Measurements from ENCODE around the gene RXRG. TPM values are rescaled to one million over a fixed set of nuclear protein-coding genes. Genes with fewer than 3 reads are reported as not detected.
A peak's percentile ranks its signal among the peaks of the same experiment; 100 is the strongest.
"Not testable (repeated sequence)": the region's sequence is repeated elsewhere in the genome, so short reads cannot be mapped to it uniquely, and the experiment has no call there.

RXRG gene
- total RNA-seq, result 0.08 TPM in 1 of 2 replicates, not detected in the other
- 0.19 TPM for polyA plus RNA-seq (2012)

DNA sequence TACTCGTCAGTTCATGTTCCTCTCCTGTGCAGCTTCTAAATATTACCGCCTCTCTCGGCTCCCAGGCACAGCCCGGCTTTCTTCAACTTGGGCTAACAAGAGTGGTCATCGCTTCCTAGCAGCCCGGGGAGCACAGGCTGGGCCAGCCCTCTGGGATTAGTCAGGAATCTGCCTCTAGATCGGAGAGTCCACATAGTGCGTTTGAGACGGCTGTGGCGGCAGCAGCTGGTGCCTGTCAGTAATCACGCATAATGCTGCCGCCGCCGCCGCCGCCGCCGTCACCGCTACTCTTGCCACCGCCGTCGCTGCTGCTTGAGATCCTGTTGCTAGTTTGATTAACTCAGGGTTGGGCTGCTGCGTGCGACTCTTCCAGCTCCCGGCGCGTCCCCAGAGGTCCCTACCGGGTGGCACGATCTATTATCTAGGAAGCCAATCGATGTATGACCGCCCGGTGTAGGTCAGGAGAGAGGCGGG is at the start of gene RXRG:
Gene RXRG, minus strand, starts transcription at position 230 of the 474 bp plus-strand sequence. CDS start 233 bp downstream, outside the sequence.
- DNase-seq (ENCODE audit: low read depth), result peak; percentile 80

GRCh38 chr1:165492845-165493373 is 48.0 kb upstream of the RXRG start:
- DNase-seq (ENCODE audit: low read depth), result no peak

- no peak for DNase-seq (ENCODE audit: low read depth)
These were observed 45.2 kb upstream of the RXRG start for GRCh38 chr1:165490175-165490574.

DNA sequence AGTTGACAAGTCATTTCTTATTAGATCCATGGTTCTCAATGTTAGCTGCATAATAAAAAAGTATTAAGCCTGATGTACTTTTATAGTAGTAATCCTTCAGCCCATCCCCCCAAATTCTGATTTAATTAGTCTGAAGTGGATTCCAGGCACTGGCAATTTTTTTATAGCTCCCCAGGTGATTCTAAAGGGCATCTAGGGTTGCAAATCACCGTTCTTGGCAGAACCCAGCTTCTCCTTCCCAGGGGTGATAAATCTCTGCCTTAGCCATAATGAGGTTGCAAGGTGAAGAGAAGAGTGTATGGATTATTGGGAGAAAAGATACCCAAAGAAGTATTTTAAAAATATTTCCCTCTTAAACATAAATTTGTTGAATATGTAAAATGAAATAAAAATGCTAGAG is 43.0 kb upstream of the RXRG start:
- no peak for DNase-seq (ENCODE audit: low read depth)

DNA sequence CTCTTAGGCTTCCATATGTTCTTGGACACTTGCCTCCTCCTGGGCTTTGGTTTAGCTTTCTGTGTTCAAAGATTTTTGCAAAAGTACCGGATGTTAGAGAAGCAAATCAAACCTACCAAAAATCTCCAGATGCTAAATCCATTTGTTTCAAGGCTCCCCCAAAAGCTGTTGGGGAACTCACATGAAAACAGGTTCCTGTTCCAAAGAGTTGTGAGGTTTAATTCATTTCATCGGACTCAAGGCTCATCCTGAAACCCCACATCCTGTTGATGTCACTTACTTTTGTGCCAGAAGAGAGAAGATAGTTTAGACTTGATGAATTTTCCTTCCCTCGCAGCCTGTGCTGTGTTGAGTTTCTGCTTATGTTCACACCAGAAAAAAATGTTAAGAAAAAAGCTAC is 41.7 kb upstream of the RXRG start:
- DNase-seq (ENCODE audit: low read depth), result no peak

DNA sequence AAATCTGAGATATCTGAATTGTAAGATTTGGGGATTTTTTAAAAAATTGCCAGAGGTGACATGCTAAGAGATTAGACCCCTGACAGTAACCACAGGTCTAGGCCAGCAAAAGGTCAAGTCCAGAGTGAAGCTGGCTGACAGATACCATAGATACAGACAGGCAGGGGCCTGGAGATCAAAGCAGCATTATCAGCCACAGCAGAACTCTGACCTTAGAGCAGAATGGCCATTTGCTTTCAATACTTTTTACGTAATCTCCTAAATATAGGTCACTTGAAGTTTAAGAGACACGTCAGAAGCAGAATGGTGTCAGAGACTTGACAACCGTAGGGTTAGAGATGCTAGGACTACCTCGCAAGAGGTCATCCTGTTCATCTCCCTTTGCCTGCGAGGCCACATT is 40.8 kb upstream of the RXRG start:
- DNase-seq (ENCODE audit: low read depth), result no peak

DNA sequence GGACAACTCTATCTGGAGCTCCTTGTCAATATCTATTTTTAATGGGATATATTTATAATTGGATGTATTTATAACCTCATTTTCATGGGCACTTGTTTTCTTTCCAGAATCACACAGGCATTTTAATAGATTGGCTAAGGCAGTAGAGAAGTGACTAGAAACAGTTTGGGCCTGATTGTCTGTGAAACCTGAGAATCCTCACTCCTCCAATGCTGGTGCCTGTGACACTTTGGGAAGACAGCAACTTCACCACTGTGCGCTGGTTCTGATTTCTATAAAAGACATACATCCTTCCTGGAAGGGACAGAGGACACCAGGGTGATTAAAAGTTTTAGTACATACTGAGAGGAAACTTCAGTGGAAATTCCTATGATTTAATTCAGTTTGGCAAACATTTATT is 39.6 kb upstream of the RXRG start:
- no peak for DNase-seq (ENCODE audit: low read depth)

DNA sequence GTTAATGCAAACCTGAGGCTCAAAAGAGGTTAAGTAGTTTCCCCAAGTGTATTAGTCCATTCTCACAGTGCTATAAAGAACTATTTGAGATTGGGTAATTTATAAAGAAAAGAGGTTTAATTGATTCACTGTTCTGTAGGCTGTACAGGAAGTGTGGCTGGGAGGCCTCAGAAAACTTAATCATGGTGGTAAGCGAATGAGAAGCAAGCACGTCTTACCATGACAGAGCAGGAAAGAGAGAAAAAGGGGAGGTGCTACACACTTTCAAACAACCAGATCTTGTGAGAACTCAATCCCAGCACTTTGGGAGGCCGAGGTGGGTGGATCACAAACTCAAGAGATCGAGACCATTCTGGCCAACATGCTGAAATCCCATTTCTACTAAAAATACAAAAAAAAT is 38.5 kb upstream of the RXRG start:
- DNase-seq (ENCODE audit: low read depth), result no peak

GRCh38 chr1:165481820-165482532 is 37.0 kb upstream of the RXRG start:
- DNase-seq (ENCODE audit: low read depth), result peak; percentile 86

DNA sequence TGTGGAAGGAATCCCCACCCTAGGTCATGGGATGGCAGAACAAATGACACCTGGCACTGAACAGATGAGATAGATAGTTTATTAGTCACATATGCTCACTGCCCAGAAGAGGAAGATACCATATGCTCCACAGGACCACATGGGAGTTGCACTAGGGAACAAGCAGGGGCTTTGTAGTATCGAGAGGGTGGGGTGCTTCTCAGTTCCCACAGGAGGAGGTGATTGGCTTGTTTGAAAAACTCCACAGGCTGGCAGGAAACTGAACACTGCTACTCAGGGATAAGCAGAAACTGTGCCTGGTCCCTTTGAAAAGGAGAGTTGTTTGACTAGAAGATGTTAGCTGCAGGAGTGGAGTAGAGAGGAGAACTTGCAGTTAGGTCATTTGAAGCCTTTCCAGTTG is 31.9 kb upstream of the RXRG start:
- DNase-seq (ENCODE audit: low read depth), result no peak

- no peak for DNase-seq (ENCODE audit: low read depth)
These were observed 29.3 kb upstream of the RXRG start for GRCh38 chr1:165474196-165474595.

DNA sequence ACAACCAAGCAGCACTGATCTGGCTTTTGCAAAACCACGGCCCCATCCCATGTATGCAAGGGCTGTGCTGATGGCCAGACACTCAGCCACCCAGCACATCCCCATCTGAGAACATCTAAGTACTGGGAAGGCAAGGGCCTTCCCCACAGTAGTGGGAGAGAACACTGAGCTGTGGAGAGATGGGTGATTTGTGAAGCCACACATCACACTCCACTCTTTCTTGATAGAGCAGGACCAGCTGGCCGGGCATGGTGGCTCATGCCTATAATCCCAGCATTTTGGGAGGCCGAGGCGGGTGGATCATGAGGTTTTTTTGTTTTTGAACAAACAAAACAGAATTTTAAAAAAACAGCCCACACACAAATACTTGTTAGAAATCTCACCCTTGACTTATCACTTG is 28.2 kb upstream of the RXRG start:
- no peak for DNase-seq (ENCODE audit: low read depth)

DNA sequence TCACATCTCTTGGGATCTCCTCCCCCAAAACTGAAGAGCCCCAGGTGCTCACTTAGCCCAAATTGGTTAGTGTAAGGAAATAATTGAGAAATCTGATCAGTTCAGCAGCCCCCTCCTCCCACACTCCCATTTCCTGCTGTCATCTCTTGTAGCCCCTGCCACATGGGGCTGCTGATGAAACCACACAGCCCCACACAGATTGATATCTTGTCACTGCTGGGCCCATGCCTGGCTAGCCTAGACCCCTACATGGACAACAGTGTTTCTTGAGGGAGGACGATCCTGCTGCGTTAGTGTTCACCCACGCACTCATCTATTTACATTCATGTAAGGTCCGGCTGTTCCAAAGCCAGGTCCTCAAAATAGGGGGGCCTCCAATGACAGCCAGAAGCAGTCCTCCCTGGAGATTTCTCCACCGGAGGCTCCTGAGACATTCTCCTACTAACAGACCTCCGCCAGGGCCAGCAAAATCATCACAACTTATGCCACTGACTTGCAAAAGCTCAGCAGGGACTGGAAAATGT is 23.9 kb upstream of the RXRG start:
- DNase-seq (ENCODE audit: low read depth), result no peak

DNA sequence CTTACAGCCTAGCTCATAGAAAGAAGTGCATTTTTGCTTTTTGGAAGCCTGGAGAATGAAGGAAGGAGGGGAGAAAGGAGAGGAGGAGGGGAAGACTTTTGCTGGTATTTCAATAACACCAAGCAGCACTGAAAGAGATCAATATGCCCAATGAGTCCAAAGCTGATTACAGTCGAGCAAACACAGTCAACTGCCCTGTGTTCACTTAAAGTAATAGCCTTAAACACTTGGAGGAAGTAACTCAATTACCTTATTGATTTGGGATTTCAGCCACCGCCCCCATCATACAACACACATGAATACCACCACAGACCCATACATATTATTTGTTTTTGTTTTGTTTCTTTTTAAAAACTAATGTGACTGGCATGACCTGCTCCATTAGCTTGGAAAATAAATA is 23.3 kb upstream of the RXRG start:
- DNase-seq (ENCODE audit: low read depth), result no peak

DNA sequence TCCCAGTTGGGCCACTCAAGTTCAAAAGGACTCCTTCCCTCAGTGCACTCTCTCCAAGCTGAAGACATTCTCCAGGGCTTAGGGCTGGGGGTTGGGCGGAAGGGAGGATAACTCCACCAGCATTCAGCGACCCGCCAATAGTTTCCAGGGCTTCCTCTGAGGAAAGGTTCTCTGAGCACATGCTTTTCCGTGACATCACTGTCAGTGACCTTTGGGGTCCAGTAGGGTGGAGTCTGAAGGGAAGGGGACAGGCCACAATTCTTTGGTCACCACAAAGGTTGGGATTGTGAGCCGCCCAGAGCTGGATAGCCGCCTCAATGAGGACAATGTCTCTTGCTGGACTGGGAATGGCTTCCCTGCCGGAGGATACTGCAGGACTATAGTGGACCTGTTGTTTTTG is 22.8 kb upstream of the RXRG start:
- no peak for DNase-seq (ENCODE audit: low read depth)

GRCh38 chr1:165463978-165464377 is 19.1 kb upstream of the RXRG start:
- DNase-seq (ENCODE audit: low read depth), result no peak

GRCh38 chr1:165459683-165460082 is 14.8 kb upstream of the RXRG start:
- DNase-seq (ENCODE audit: low read depth), result not testable (repeated sequence)

DNA sequence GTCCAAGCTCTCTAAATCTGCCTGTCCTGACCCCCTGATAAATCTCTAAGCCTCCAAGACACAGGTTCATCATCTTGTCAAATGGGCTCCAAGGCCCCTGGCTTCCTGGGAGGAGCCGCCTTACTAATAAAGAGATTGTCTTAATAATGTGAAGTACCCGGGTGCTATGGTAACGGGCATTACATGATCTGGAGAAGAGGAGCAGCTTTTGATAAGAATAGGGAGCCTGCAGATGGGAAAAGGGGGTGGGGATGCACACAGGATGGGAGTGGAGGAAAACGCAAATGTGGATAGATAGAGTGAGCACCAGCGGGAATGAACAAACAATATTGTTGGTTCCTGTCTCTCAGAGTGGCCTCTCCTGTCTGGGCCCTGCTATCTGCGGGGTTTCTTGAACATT is 11.9 kb upstream of the RXRG start:
- DNase-seq (ENCODE audit: low read depth), result no peak

- DNase-seq (ENCODE audit: low read depth), result no peak
These were observed 11.2 kb upstream of the RXRG start for GRCh38 chr1:165456114-165456513.

DNA sequence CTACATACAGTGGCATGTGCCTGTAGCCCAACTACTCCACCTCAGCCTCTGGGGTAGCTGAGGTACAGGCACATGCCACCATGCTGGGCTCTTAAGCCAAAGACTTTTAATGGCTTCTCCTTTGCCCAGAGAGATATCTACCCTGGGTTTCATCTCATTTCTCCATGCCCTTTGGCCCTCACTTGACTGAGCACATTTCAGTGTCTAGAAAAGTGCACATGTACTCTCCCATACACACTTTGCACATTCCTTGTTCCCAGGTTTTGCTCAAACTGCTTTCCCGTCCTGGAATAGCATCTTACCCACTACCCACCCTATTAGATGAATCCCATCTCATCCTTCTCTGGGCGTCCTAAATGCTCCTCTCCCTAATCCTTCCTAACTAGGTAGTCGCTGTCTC is 10.2 kb upstream of the RXRG start:
- no peak for DNase-seq (ENCODE audit: low read depth)

GRCh38 chr1:165454091-165454610 is 9.2 kb upstream of the RXRG start:
- DNase-seq (ENCODE audit: low read depth), result no peak

- DNase-seq (ENCODE audit: low read depth), result peak; percentile 47
These were observed 7.6 kb upstream of the RXRG start for GRCh38 chr1:165452336-165453130.
